Tongue (tissue), 2 donors: ENCODE measurements around the gene GAL3ST1. TPM values are rescaled to one million over a fixed set of nuclear protein-coding genes. Genes with fewer than 3 reads are reported as not detected.
A peak's percentile ranks its signal among the peaks of the same experiment; 100 is the strongest.
"Not testable (repeated sequence)": the region's sequence is repeated elsewhere in the genome, so short reads cannot be mapped to it uniquely, and the experiment has no call there.

Experiments used
- DNase-seq: peaks from one replicate; pipeline ENCODE4 v3.0.0-alpha.2; 2015
- total RNA-seq: library from RNA; depleted of rRNA; stranded (reverse); fragments of >200 nt; gene quantifications from one replicate; pipeline ENCODE4 v1.2.3, GENCODE V29; 2014

The GAL3ST1 gene
- 5.3 TPM for total RNA-seq

- DNase-seq, result peak; percentile 65
Observed at GRCh38 chr22:30574095-30574981, at the start of gene GAL3ST1. GAL3ST1 (minus strand) TSS chr22:30574665; CDS start chr22:30557392, 17,273 bp downstream.

DNA sequence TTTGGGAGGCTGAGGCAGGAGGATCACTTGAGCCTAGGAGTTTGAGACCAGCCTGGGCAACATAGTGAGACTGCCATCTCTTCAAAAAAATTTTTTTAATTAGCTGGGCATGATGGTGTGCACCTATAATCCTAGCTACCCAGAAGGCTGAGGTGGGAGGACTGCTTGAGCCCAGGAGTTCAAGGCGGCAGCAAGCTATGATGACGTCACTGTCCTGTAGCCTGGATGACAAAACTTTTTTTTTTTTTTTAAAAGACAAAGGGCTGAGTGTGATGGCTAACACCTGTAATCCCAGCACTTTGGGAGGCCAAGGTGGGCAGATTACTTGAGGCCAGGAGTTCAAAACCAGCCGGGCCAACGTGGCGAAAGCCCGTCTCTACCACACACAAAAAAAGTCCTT is 45.4 kb upstream of the GAL3ST1 start:
- not testable (repeated sequence) for DNase-seq

DNA sequence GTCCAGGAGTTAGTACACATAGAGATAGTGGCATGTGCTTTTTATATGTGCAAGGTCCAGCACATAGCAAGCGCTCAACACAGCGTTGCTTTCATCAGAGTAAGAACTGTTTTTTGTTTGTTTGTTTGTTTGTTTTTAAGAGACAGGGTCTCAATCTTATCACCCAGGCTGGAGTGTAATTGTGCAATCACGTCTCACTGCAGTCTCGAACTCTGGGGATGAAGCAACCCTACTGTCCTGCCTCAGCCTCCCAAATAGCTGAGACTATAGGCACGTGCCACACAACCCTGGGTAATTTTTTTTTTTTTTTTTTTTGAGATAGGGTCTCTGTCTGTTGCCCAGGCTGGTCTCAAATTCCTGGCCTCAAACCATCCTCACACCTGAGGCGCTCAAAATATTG is 43.4 kb upstream of the GAL3ST1 start:
- DNase-seq, result no peak

DNA sequence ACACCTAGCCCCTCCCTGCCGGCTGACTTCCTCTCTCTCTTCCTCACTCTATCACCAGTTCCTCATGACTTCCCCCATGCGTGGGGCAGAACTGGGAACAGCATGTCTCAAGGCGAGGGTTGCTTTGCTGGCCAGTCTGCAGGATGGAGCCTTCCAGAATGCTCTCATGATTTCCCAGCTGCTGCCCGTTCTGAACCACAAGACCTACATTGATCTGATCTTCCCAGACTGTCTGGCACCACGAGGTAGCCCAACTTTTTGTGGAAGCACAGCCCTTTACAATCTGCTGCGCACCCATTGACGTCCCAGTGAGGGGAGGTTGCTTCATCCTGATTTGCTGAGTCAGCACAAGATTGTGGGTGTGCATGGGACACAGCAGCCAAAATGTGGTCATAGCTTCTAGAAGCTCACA is 41.1 kb upstream of the GAL3ST1 start:
- no peak for DNase-seq

GRCh38 chr22:30614879-30615278 is 40.4 kb upstream of the GAL3ST1 start:
- DNase-seq, result no peak

GRCh38 chr22:30614268-30614667 is 39.8 kb upstream of the GAL3ST1 start:
- no peak for DNase-seq

GRCh38 chr22:30612789-30613188 is 38.3 kb upstream of the GAL3ST1 start:
- DNase-seq, result no peak

- DNase-seq, result no peak
Observed at GRCh38 chr22:30611197-30611596, 36.7 kb upstream of the GAL3ST1 start.

DNA sequence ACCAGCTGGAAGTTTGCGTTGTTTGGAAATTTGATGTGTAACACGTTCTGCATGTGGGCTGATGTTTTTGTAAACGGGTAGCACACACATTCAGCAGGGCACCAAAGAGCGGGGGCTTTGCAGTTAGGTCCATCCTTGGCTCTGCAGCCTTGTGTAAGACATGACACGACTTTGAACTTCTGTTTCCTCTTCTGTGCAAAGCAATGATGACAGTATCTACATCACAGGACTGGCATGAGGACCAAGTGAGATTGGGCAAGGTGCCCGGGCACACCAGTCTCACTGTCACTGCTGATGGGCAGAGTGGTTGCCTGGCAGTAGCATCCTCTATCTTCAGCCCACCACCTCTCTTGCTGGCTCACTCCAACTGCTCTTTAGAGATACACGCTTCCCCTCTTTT is 35.8 kb upstream of the GAL3ST1 start:
- DNase-seq, result no peak

DNA sequence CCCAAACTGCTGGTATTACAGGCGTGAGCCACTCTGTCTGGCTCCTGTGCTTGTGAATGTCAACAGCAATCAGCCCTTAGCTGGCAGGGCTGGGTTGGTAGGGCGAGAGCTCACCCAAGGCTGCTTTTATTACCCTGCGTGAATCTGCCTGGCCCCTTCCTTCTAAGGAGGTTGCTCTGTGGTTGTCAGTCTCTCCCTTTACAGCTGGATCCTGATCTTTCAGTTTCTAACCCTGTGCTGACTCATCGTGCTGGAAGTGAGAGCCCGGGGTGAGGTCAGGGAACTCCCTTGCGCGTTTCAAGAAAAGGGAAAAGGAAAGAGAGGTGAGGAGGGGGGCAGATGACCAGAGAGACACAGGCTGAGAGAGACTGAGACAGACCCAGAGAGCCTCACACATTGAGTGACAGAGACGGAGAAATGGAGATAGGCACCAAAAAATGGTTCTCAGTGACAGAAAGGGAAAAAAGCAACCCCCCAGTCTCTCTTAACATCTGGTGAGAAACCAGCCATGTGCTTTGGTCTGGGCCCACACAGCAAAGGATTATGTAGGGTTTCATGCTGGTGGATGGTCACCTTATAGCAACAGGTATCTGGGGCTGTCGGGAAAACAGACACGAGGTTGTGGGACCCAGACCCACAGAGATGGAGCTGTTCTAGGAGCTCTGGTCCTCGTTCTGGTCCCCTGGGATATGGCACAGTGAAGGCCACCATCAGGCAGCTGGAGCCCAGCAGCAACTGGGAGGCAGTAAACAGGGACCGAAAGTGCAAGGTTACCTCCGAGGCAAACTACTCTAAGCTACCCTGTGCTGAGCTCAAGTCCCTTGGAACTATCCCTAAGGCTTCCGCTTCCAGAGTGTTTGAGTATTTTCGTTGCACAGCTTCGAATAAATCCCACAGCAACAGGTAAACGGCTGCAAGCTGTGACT is 35.1 kb upstream of the GAL3ST1 start:
- peak; percentile 12 for DNase-seq

GRCh38 chr22:30607939-30608338 is 33.5 kb upstream of the GAL3ST1 start:
- no peak for DNase-seq

- DNase-seq, result no peak
Observed at GRCh38 chr22:30607300-30607930, 33.0 kb upstream of the GAL3ST1 start.

GRCh38 chr22:30606455-30607299 is 32.2 kb upstream of the GAL3ST1 start, which contains the start of gene TCN2:
TCN2 (plus strand) TSS chr22:30607174; CDS start chr22:30607332, 158 bp downstream.
- peak; percentile 84 for DNase-seq

- peak; percentile 24 for DNase-seq
Observed at GRCh38 chr22:30605449-30606110, 31.1 kb upstream of the GAL3ST1 start.

DNA sequence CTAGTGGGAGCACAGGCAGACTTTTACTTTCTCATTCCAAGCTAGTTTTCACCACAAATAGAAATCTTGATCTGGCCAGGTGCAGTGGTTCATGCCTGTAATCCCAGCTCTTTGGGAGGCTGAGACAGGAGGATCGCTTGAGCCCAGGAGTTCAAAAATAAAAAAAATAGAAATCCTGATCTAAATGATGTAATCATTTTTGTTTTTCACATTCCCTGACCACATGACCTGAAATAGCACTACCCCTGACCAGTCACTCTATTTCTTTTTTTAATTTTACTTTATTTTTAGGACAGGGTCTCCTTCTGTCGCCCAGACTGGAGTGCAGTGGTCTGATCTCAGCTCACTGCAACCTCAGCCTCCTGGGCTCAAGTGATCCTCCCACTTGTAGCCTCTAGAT is 30.3 kb upstream of the GAL3ST1 start:
- DNase-seq, result no peak

- no peak for DNase-seq
Observed at GRCh38 chr22:30603801-30604200, 29.3 kb upstream of the GAL3ST1 start.

- DNase-seq, result peak; percentile 15
Observed at GRCh38 chr22:30602049-30602448, 27.6 kb upstream of the GAL3ST1 start.

- no peak for DNase-seq
Observed at GRCh38 chr22:30601464-30601863, 27.0 kb upstream of the GAL3ST1 start.

GRCh38 chr22:30600921-30601320 is 26.5 kb upstream of the GAL3ST1 start:
- DNase-seq, result no peak

- DNase-seq, result no peak
Observed at GRCh38 chr22:30598986-30599385, 24.5 kb upstream of the GAL3ST1 start.

DNA sequence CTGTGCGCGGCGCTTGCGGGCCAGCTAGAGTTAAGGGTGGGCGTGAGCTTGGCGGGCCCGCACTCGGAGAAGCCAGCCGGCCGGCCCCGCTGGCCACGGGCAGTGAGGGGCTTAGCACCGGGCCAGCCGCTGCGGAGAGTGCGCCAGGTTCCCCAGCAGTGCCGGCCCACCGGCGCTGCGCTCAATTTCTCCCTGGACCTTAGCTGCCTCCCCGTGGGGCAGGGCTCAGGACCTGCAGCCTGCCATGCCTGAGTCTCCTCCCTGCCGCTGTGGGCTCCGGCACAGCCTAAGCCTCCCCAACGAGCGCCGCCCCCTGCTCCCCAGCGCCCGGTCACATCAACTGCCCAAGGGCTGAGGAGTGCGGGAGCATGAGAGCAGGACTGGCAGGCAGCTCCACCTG is 22.4 kb upstream of the GAL3ST1 start:
- no peak for DNase-seq
